Eye (tissue), 1 donor: ENCODE data around the gene DSG1.
A peak's percentile ranks its signal among the peaks of the same experiment; 100 is the strongest.
"Not testable (repeated sequence)": the region's sequence is repeated elsewhere in the genome, so short reads cannot be mapped to it uniquely, and the experiment has no call there.

Source experiments
- DNase-seq: peaks from one replicate; pipeline ENCODE4 v3.0.0-alpha.2; 2015

Gene DSG1

GRCh38 chr18:31353336-31353735 is 35.4 kb downstream of the DSG1 start:
- DNase-seq = not testable (repeated sequence)

GRCh38 chr18:31354990-31355389 is 37.0 kb downstream of the DSG1 start:
- DNase-seq = no peak

GRCh38 chr18:31356025-31356424 is 38.1 kb downstream of the DSG1 start:
- DNase-seq = no peak

- DNase-seq = no peak
Measured at GRCh38 chr18:31364190-31364589, 46.2 kb downstream of the DSG1 start.

- no peak for DNase-seq
Measured at GRCh38 chr18:31369478-31369877, 51.5 kb downstream of the DSG1 start.

- no peak for DNase-seq
Measured at GRCh38 chr18:31371989-31372388, 54.0 kb downstream of the DSG1 start.

GRCh38 chr18:31373641-31374040 is 55.7 kb downstream of the DSG1 start:
- DNase-seq = no peak

GRCh38 chr18:31376477-31376876 is 58.5 kb downstream of the DSG1 start, which contains the start of gene DSG4:
Gene DSG4, plus strand, starts transcription at chr18:31376777. Its CDS starts 135 bp downstream, at chr18:31376912.
- no peak for DNase-seq

GRCh38 chr18:31380912-31381311 is 63.0 kb downstream of the DSG1 start:
- DNase-seq = no peak

GRCh38 chr18:31382107-31382506 is 64.1 kb downstream of the DSG1 start:
- DNase-seq = no peak

- DNase-seq = peak; percentile 79
Measured at GRCh38 chr18:31386741-31387140, 68.8 kb downstream of the DSG1 start.

- DNase-seq = no peak
Measured at GRCh38 chr18:31393286-31393685, 75.3 kb downstream of the DSG1 start.

GRCh38 chr18:31396796-31397612 is 79.0 kb downstream of the DSG1 start:
- no peak for DNase-seq

- no peak for DNase-seq
Measured at GRCh38 chr18:31398191-31398590, 80.2 kb downstream of the DSG1 start.

GRCh38 chr18:31399306-31400032 is 81.5 kb downstream of the DSG1 start:
- no peak for DNase-seq

GRCh38 chr18:31401156-31402025 is 83.4 kb downstream of the DSG1 start:
- no peak for DNase-seq

- DNase-seq = no peak
Measured at GRCh38 chr18:31402026-31402373, 84.0 kb downstream of the DSG1 start.

- no peak for DNase-seq
Measured at GRCh38 chr18:31403409-31403808, 85.4 kb downstream of the DSG1 start.
